ENCODE data around the gene CAST. TPM values are rescaled to one million over a fixed set of nuclear protein-coding genes. Genes with fewer than 3 reads are reported as not detected.
A peak's percentile ranks its signal among the peaks of the same experiment; 100 is the strongest.

Gene CAST
- total and polyA plus RNA-seq, 2 donors (not counting 1 experiment from before 2014, with no cell fraction given) = 41.0 to 231 TPM

DNA sequence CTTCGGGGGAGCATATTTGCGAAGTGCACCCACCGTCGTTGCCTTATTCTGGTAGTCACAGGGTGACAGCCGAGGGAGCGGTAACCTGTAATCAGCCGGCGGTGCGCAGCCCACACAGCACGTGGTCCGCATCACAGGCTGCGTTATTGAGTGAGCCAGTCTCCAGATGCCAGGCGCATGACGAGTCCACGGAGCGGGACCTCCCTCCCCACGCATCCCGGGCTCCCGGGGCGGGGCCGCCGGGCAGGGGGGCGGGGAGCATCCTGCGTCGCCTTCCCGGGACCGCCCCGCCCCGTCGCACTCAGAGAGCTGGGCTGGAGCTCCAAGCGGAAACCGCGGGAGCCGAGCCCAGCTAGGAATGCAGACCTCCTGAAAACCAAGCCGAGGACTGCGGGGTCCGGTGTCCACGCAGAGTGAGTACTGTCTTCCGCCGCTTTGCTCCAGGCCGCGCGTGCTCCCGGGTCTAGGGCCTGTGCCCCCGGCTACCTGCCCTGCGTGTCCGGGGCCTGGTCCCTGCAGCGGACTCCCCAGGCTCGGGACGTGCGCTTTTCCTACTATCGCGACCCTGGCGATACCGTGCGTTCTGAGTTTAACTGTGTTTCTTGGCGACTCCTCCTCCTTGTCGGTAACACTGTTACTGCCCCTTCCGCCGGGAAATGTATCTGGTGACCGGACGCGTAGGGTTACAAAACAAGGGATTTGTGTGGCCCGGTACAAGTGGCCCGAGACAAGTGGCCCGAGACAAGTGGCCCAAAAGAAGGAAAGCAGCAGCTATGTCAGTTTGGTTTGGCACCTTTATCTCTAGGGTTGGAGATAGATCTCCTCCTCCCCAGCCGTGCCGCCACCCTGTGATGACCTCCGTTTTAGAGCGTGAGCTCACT, 40.6 kb downstream of the CAST start:
- Mint-ChIP-seq H3K27ac (peak overlapping the region; percentile 60), H3K9me3 (ENCODE audit: insufficient read depth) (no peaks in the 10 kb centered on the region), H3K4me3 (peak overlapping the region; percentile 80), H3K27me3 (no peaks in the 10 kb centered on the region), H3K4me1 (peaks cover 36% of the 10 kb centered on the region)
- Histone ChIP-seq H2AFZ (ENCODE audit: insufficient read depth, low read depth, low read length, poor library complexity, severe bottlenecking) (peak overlapping the region; percentile 59), H3K9me3 (ENCODE audit: control extremely low read depth in 1 of 3, control insufficient read depth in 2 of 3, insufficient read depth in 1 of 3, low read length in 2 of 3) (no peaks in the 10 kb centered on the region), H3K27me3 (replicated peaks in 1 of 4; ENCODE audit: control extremely low read depth in 1 of 4, control insufficient read depth in 3 of 4, insufficient read depth in 4 of 4, low read length in 3 of 4) (no peaks in the 10 kb centered on the region), H4K20me1 (ENCODE audit: control insufficient read depth, insufficient read depth, low read length, poor library complexity, severe bottlenecking) (peaks cover 46% of the 10 kb centered on the region), H3K4me2 (replicated peaks; ENCODE audit: low read depth, low read length, poor library complexity, severe bottlenecking) (peak overlapping the region; percentile 89), H3K36me3 (replicated peaks in 1 of 2; ENCODE audit: control extremely low read depth in 1 of 2, control insufficient read depth in 1 of 2, extremely low read depth in 1 of 2, insufficient read depth in 2 of 2, low read length in 1 of 2) (peaks cover 0 to 1% of the 10 kb centered on the region in 2 experiments), H3K4me1 (ENCODE audit: control insufficient read depth in 2 of 2, insufficient read depth in 2 of 2, low read length in 2 of 2) (peaks cover 14 to 21% of the 10 kb centered on the region in 2 donors), H3K27ac (ENCODE audit: low read length in 2 of 2) (peak overlapping the region; percentile 57 to 78), H3K9ac (ENCODE audit: low read length) (peak overlapping the region; percentile 67), H3K4me3 (ENCODE audit: control extremely low read depth in 1 of 5, extremely low read depth in 1 of 5, insufficient read depth in 1 of 5, low read depth in 2 of 5, low read length in 4 of 5) (peak overlapping the region; percentile 0 to 65 (median 57)), H3K79me2 (ENCODE audit: control insufficient read depth, insufficient read depth, low read length) (peaks cover 46% of the 10 kb centered on the region)
- TF ChIP-seq EZH2 (IDR thresholded peaks at IDR 0.05; ENCODE audit: borderline replicate concordance, insufficient read depth, low read depth, low read length, poor library complexity, severe bottlenecking) = no peak
- TF ChIP-seq, protein P1, sequence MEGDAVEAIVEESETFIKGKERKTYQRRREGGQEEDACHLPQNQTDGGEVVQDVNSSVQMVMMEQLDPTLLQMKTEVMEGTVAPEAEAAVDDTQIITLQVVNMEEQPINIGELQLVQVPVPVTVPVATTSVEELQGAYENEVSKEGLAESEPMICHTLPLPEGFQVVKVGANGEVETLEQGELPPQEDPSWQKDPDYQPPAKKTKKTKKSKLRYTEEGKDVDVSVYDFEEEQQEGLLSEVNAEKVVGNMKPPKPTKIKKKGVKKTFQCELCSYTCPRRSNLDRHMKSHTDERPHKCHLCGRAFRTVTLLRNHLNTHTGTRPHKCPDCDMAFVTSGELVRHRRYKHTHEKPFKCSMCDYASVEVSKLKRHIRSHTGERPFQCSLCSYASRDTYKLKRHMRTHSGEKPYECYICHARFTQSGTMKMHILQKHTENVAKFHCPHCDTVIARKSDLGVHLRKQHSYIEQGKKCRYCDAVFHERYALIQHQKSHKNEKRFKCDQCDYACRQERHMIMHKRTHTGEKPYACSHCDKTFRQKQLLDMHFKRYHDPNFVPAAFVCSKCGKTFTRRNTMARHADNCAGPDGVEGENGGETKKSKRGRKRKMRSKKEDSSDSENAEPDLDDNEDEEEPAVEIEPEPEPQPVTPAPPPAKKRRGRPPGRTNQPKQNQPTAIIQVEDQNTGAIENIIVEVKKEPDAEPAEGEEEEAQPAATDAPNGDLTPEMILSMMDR (IDR thresholded peaks at IDR 0.05) = no peak
- CTCF ChIA-PET = interaction anchor here (2.0 kb wide), 1 partner anchor 459 kb away, joined by 6 read pairs; no protein-coding TSS in a partner anchor
- 1% methylated on average over 64 of the region's 70 CpGs for WGBS (ENCODE audit: insufficient coverage)
- DNase-seq = peak; percentile 83
- POLR2A ChIA-PET = interaction anchor here (0.7 to 1.1 kb wide), 2 partner anchors 41 to 480 kb away, joined by 3 to 4 read pairs; partner anchors contain the start of genes CAST and RIOK2
- intact Hi-C loops (cut with micrococcal nuclease) = loop anchor here (1.0 kb wide), 1 partner anchor 40 kb away; the partner anchor contains the start of gene CAST
- ATAC-seq (ENCODE audit: low read depth) = peak; percentile 75
